ENCODE results near the gene FNTB. TPM values are rescaled to one million over a fixed set of nuclear protein-coding genes. Genes with fewer than 3 reads are reported as not detected.
"Not testable (repeated sequence)": the region's sequence is repeated elsewhere in the genome, so short reads cannot be mapped to it uniquely, and the experiment has no call there.

FNTB gene
- total and polyA plus RNA-seq, 2 donors: 6.6 to 9.5 TPM

DNA sequence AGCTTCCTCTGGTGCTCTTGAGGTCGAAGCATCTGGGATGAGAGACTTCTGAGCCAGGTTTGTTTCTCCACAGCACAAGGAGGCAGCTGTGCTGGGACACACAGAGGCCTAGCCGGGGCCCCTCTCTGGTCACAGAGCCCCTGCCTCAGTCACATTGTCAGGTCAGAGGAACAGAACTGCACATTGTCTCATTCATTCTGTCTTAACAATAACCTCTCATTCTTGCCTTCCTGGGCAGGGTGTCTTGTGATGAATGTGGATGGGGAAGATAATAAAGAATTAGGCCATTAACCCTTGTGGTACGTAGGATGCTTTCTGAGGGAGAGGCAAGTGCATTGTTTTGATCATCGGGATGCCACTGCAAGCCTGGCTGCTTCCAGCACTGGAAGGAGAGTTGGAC, 29.8 kb downstream of the FNTB start:
- DNase-seq (ENCODE audit: low read depth in 6 of 9, low spot score in 9 of 9): no peak
- no peak overlapping the region for H3K4me3 ChIP-seq (ENCODE audit: low read length in 2 of 2)
- H3K27me3 ChIP-seq (ENCODE audit: control insufficient read depth in 2 of 2, insufficient read depth in 1 of 2, low read length in 1 of 2): no peaks in the 10 kb centered on the region
- H3K9me3 ChIP-seq (ENCODE audit: control insufficient read depth in 2 of 2, insufficient read depth in 1 of 2, low read length in 1 of 2): no peaks in the 10 kb centered on the region
- WGBS: 97% methylated on average over 4 of the region's 4 CpGs
- H3K36me3 ChIP-seq (ENCODE audit: control insufficient read depth in 2 of 2, insufficient read depth in 2 of 2, low read length in 1 of 2): peaks cover 23 to 39% of the 10 kb centered on the region in 2 donors
- no peak overlapping the region for H3K27ac ChIP-seq (ENCODE audit: low read depth in 1 of 2, low read length in 1 of 2)
- H3K4me1 ChIP-seq (ENCODE audit: control insufficient read depth in 2 of 2, insufficient read depth in 2 of 2, low read length in 2 of 2): no peaks in the 10 kb centered on the region

DNA sequence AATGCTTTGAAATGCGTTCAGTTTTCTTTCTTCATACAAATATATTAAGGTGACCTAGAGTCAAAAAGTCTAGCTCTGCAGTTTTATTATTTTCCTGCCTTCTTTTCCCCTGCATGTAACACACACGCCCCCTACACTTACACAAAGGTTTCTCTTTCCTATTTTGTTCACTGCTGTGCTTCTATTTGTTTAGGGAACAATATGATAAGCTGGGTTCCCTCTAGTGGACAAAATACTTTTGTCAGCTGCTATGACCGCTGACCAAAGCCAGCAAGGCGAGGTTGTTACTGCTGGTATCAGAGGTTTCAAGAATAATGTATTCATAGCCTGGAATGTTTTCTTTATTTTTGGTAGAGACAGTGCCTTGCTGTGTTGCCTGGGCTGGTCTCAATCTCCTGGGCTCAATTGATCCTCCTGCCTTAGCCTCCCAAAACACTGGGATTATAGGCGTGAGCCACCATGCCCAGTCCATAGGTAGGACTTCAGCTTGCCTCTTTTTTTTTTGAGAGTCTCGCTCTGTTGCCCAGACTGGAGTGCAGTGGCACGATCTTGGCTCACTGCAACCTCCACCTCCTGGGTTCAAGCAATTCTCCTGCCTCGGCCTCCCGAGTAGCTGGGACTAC, 33.4 kb downstream of the FNTB start:
- 83% methylated on average over 9 of the region's 9 CpGs for WGBS
- H3K4me1 ChIP-seq (ENCODE audit: control insufficient read depth in 2 of 2, insufficient read depth in 2 of 2, low read length in 2 of 2): no peaks in the 10 kb centered on the region
- H3K4me3 ChIP-seq (ENCODE audit: low read length in 2 of 2): no peak overlapping the region
- H3K36me3 ChIP-seq (ENCODE audit: control insufficient read depth in 2 of 2, insufficient read depth in 2 of 2, low read length in 1 of 2): peaks cover 15 to 19% of the 10 kb centered on the region in 2 donors
- H3K9me3 ChIP-seq (ENCODE audit: control insufficient read depth in 2 of 2, insufficient read depth in 1 of 2, low read length in 1 of 2): no peaks in the 10 kb centered on the region
- peak in 2 of 9 donors; percentile 10 to 26 for DNase-seq (ENCODE audit: low read depth in 6 of 9, low spot score in 9 of 9)
- no peak overlapping the region for H3K27ac ChIP-seq (ENCODE audit: low read depth in 1 of 2, low read length in 1 of 2)
- H3K27me3 ChIP-seq (ENCODE audit: control insufficient read depth in 2 of 2, insufficient read depth in 1 of 2, low read length in 1 of 2): no peaks in the 10 kb centered on the region

DNA sequence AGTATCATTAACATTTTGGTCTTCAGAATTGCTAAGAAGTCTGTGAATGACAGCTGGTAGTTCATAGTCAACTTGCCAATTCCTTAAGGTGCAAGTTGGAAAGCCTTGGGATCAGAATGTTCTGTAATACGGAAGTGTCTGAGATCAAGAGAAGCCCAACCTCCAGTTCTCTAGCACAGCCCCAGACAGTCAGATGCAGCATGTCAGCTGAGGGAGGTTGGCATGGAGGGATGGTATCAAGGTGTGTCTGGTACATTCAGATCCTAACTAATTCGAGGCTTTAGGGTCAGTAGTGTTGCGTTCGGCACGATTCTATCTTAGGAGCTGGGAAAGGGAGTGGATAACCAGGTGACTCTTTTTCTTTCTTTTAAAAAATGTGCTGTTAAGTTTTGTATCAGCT, 38.3 kb downstream of the FNTB start:
- H3K36me3 ChIP-seq (ENCODE audit: control insufficient read depth in 2 of 2, insufficient read depth in 2 of 2, low read length in 1 of 2): peaks cover 20 to 26% of the 10 kb centered on the region in 2 donors
- DNase-seq (ENCODE audit: low read depth in 6 of 9, low spot score in 9 of 9): no peak
- no peaks in the 10 kb centered on the region for H3K4me1 ChIP-seq (ENCODE audit: control insufficient read depth in 2 of 2, insufficient read depth in 2 of 2, low read length in 2 of 2)
- H3K27ac ChIP-seq (ENCODE audit: low read depth in 1 of 2, low read length in 1 of 2): no peak overlapping the region
- H3K4me3 ChIP-seq (ENCODE audit: low read length in 2 of 2): no peak overlapping the region
- 99% methylated on average over 5 of the region's 5 CpGs for WGBS
- no peaks in the 10 kb centered on the region for H3K9me3 ChIP-seq (ENCODE audit: control insufficient read depth in 2 of 2, insufficient read depth in 1 of 2, low read length in 1 of 2)
- H3K27me3 ChIP-seq (ENCODE audit: control insufficient read depth in 2 of 2, insufficient read depth in 1 of 2, low read length in 1 of 2): no peaks in the 10 kb centered on the region

DNA sequence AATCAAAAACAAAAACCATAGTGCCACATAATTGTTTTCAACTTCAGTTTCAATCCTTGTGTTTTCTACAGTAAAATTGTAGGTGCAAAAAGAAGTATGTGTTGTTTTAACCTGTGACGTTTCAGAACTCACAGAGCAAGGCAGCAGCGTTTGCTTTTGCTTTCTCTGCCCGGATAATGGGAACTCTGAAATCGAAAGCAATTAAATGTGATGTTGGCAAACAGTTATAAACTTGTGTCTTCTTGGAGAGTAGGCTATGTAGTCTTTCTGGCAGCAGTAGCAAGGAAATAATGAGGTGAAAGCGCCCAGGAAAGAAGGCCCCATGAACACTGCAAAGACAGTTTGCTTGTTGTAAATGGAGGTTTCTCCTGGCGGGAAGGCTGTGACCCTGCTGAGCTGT, 39.1 kb downstream of the FNTB start:
- WGBS: 94% methylated on average over 6 of the region's 6 CpGs
- no peak for DNase-seq (ENCODE audit: low read depth in 6 of 9, low spot score in 9 of 9)
- peak overlapping the region in 1 of 2 donors; percentile 2 for H3K27ac ChIP-seq (ENCODE audit: low read depth in 1 of 2, low read length in 1 of 2)
- peaks cover 22 to 30% of the 10 kb centered on the region in 2 donors for H3K36me3 ChIP-seq (ENCODE audit: control insufficient read depth in 2 of 2, insufficient read depth in 2 of 2, low read length in 1 of 2)
- no peaks in the 10 kb centered on the region for H3K27me3 ChIP-seq (ENCODE audit: control insufficient read depth in 2 of 2, insufficient read depth in 1 of 2, low read length in 1 of 2)
- no peak overlapping the region for H3K4me3 ChIP-seq (ENCODE audit: low read length in 2 of 2)
- H3K4me1 ChIP-seq (ENCODE audit: control insufficient read depth in 2 of 2, insufficient read depth in 2 of 2, low read length in 2 of 2): no peaks in the 10 kb centered on the region
- no peaks in the 10 kb centered on the region for H3K9me3 ChIP-seq (ENCODE audit: control insufficient read depth in 2 of 2, insufficient read depth in 1 of 2, low read length in 1 of 2)

DNA sequence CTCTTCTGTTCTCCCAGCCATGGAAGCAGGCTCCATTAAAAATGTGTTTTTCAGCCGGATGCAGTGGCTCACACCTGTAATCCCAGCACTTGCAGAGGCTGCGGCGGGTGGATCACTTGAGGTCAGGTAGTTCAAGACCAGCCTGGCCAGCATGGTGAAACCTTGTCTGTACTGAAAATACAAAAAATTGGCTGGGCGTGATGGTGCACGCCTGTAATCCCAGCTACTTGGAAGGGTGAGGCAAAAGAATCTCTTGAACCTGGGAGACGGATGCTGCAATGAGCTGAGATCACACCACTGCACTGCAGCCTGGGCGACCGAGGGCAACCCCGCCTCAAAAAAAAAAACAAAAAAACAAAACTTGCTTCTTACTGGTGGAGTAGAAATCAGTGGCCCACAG, 39.8 kb downstream of the FNTB start:
- no peak for DNase-seq (ENCODE audit: low read depth in 6 of 9, low spot score in 9 of 9)
- Histone ChIP-seq H3K27ac (ENCODE audit: low read depth in 1 of 2, low read length in 1 of 2) (no peak overlapping the region), H3K4me1 (ENCODE audit: control insufficient read depth in 2 of 2, insufficient read depth in 2 of 2, low read length in 2 of 2) (no peaks in the 10 kb centered on the region), H3K9me3 (ENCODE audit: control insufficient read depth in 2 of 2, insufficient read depth in 1 of 2, low read length in 1 of 2) (no peaks in the 10 kb centered on the region), H3K4me3 (ENCODE audit: low read length in 2 of 2) (no peak overlapping the region), H3K36me3 (ENCODE audit: control insufficient read depth in 2 of 2, insufficient read depth in 2 of 2, low read length in 1 of 2) (peaks cover 22 to 30% of the 10 kb centered on the region in 2 donors), H3K27me3 (ENCODE audit: control insufficient read depth in 2 of 2, insufficient read depth in 1 of 2, low read length in 1 of 2) (no peaks in the 10 kb centered on the region)
- 96% methylated on average over 9 of the region's 9 CpGs for WGBS

DNA sequence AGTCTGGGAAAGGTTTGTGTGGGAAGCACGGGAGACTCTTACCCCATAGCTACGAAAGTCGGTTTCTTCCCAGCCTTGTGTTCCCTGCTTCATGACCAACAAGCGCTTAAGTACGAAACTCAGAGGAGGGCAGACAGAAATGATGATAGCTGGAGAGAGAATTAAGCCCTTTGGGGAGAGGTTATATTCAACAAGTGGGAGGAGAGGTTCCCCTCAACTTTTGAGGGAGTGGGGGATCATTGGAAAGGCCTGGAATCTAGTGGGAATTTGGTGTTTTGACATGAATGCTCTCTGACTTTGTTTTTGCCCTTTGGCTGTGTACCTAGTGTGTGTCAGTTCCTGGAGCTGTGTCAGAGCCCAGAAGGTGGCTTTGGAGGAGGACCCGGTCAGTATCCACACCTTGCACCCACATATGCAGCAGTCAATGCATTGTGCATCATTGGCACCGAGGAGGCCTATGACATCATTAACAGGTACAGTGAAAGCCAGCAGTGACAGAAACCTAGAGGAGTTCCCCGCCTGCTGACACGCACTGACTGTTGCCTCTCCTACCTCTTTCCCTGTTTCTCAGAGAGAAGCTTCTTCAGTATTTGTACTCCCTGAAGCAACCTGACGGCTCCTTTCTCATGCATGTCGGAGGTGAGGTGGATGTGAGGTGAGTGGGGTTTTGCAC, 40.6 kb downstream of the FNTB start:
- H3K4me3 ChIP-seq (ENCODE audit: low read length in 2 of 2): no peak overlapping the region
- H3K27me3 ChIP-seq (ENCODE audit: control insufficient read depth in 2 of 2, insufficient read depth in 1 of 2, low read length in 1 of 2): no peaks in the 10 kb centered on the region
- H3K4me1 ChIP-seq (ENCODE audit: control insufficient read depth in 2 of 2, insufficient read depth in 2 of 2, low read length in 2 of 2): no peaks in the 10 kb centered on the region
- DNase-seq (ENCODE audit: low read depth in 6 of 9, low spot score in 9 of 9): no peak
- no peak overlapping the region for H3K27ac ChIP-seq (ENCODE audit: low read depth in 1 of 2, low read length in 1 of 2)
- H3K9me3 ChIP-seq (ENCODE audit: control insufficient read depth in 2 of 2, insufficient read depth in 1 of 2, low read length in 1 of 2): no peaks in the 10 kb centered on the region
- whole genome bisulfite sequencing: over 99% methylated on average over 11 of the region's 11 CpGs
- H3K36me3 ChIP-seq (ENCODE audit: control insufficient read depth in 2 of 2, insufficient read depth in 2 of 2, low read length in 1 of 2): peaks cover 23 to 32% of the 10 kb centered on the region in 2 donors

DNA sequence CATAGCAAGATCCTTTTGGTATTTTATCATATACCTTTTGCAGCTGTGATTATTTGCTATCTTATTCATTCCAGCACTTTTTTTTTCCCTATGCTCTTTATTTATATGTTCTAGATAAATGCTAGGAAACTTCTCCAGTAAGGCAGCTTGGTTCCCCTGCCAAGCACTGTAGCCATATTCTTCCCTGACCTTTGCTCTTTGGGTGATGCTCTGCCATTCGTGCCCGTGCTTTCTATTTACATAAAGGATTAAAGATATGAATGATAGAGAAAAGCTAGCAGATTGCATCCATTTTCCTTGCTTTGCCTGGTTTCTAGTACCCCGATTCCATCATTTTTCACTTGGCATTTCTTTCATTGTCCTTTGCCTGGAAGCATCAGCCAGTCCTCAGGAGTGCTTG, 42.2 kb downstream of the FNTB start:
- H3K27ac ChIP-seq (ENCODE audit: low read depth in 1 of 2, low read length in 1 of 2): no peak overlapping the region
- over 99% methylated on average over 3 of the region's 3 CpGs for WGBS
- H3K27me3 ChIP-seq (ENCODE audit: control insufficient read depth in 2 of 2, insufficient read depth in 1 of 2, low read length in 1 of 2): no peaks in the 10 kb centered on the region
- DNase-seq (ENCODE audit: low read depth in 6 of 9, low spot score in 9 of 9): no peak
- H3K4me3 ChIP-seq (ENCODE audit: low read length in 2 of 2): no peak overlapping the region
- peaks cover 28 to 39% of the 10 kb centered on the region in 2 donors for H3K36me3 ChIP-seq (ENCODE audit: control insufficient read depth in 2 of 2, insufficient read depth in 2 of 2, low read length in 1 of 2)
- H3K9me3 ChIP-seq (ENCODE audit: control insufficient read depth in 2 of 2, insufficient read depth in 1 of 2, low read length in 1 of 2): no peaks in the 10 kb centered on the region
- no peaks in the 10 kb centered on the region for H3K4me1 ChIP-seq (ENCODE audit: control insufficient read depth in 2 of 2, insufficient read depth in 2 of 2, low read length in 2 of 2)

DNA sequence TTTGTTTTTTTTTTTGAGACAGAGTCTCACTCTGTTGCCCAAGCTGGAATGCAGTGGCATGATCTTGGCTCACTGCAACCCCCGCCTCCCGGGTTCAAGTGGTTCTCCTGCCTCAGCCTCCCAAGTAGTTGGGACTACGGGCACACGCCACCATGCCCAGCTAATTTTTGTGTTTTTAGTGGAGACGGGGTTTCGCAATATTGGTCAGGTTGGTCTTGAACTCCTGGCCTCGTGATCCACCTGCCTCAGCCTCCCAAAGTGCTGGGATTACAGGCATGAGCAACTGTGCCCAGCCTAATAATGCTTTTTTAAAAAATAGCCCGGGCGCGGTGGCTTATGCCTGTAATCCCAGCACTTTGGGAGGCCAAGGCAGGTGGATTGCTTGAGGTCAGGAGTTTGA, 44.6 kb downstream of the FNTB start:
- not testable (repeated sequence) for H3K4me1 ChIP-seq (ENCODE audit: control insufficient read depth in 2 of 2, insufficient read depth in 2 of 2, low read length in 2 of 2); H3K27me3 ChIP-seq (ENCODE audit: control insufficient read depth in 2 of 2, insufficient read depth in 1 of 2, low read length in 1 of 2); H3K9me3 ChIP-seq (ENCODE audit: control insufficient read depth in 2 of 2, insufficient read depth in 1 of 2, low read length in 1 of 2); DNase-seq (ENCODE audit: low read depth in 6 of 9, low spot score in 9 of 9); H3K27ac ChIP-seq (ENCODE audit: low read depth in 1 of 2, low read length in 1 of 2); H3K4me3 ChIP-seq (ENCODE audit: low read length in 2 of 2)
- WGBS: 98% methylated on average over 10 of the region's 10 CpGs
- H3K36me3 ChIP-seq (ENCODE audit: control insufficient read depth in 2 of 2, insufficient read depth in 2 of 2, low read length in 1 of 2): peaks cover 28 to 36% of the 10 kb centered on the region in 2 donors

DNA sequence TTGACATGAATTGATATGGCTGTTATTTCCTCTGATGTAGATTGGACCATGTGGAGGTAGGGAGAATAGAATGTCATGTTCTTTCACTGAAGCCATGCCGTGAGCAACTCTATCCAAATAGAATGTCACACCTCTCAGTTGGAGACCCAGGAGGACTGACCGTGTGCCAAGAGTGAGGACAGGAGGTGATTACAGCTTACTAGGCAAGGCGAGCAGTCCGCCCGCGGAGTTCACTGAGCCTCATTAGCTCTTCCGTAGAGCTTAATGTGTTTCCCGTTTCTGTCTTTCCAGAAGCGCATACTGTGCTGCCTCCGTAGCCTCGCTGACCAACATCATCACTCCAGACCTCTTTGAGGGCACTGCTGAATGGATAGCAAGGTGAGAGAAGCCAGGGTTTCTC, 45.6 kb downstream of the FNTB start:
- no peaks in the 10 kb centered on the region for H3K4me1 ChIP-seq (ENCODE audit: control insufficient read depth in 2 of 2, insufficient read depth in 2 of 2, low read length in 2 of 2)
- H3K27me3 ChIP-seq (ENCODE audit: control insufficient read depth in 2 of 2, insufficient read depth in 1 of 2, low read length in 1 of 2): no peaks in the 10 kb centered on the region
- no peak overlapping the region for H3K27ac ChIP-seq (ENCODE audit: low read depth in 1 of 2, low read length in 1 of 2)
- over 99% methylated on average over 11 of the region's 11 CpGs for WGBS
- DNase-seq (ENCODE audit: low read depth in 6 of 9, low spot score in 9 of 9): no peak
- H3K36me3 ChIP-seq (ENCODE audit: control insufficient read depth in 2 of 2, insufficient read depth in 2 of 2, low read length in 1 of 2): peaks cover 25 to 29% of the 10 kb centered on the region in 2 donors
- H3K4me3 ChIP-seq (ENCODE audit: low read length in 2 of 2): no peak overlapping the region
- H3K9me3 ChIP-seq (ENCODE audit: control insufficient read depth in 2 of 2, insufficient read depth in 1 of 2, low read length in 1 of 2): no peaks in the 10 kb centered on the region

All from thymus (tissue), 11 donors.